Stimulated activated CD8-positive, alpha-beta memory T cell treated with anti-CD3 and anti-CD28 coated beads, Interleukin-15, amount 100 ng/mL, for 1 hour (primary cell): ENCODE measurements around the gene SLC16A9.
"Not testable (repeated sequence)": the region's sequence is repeated elsewhere in the genome, so short reads cannot be mapped to it uniquely, and the experiment has no call there.

ENCODE experiments used
- DNase-seq: peaks from one replicate; pipeline ENCODE4 v3.0.0-alpha.2; 2020; ENCODE audit warnings: low read depth

The SLC16A9 gene

GRCh38 chr10:59674215-59674836 lies 35.3 kb downstream of the SLC16A9 start:
- DNase-seq = no peak

- DNase-seq = no peak
Observed at GRCh38 chr10:59672150-59672875, 37.3 kb downstream of the SLC16A9 start.

GRCh38 chr10:59670269-59670668 lies 39.4 kb downstream of the SLC16A9 start:
- no peak for DNase-seq

GRCh38 chr10:59668096-59668495 lies 41.6 kb downstream of the SLC16A9 start:
- no peak for DNase-seq

- DNase-seq = no peak
Observed at GRCh38 chr10:59666310-59666709, 43.3 kb downstream of the SLC16A9 start.

GRCh38 chr10:59663213-59663612 lies 46.4 kb downstream of the SLC16A9 start:
- DNase-seq = not testable (repeated sequence)

- no peak for DNase-seq
Observed at GRCh38 chr10:59657724-59658123, 51.9 kb downstream of the SLC16A9 start.

GRCh38 chr10:59655309-59655708 lies 54.3 kb downstream of the SLC16A9 start:
- DNase-seq = no peak

- DNase-seq = no peak
Observed at GRCh38 chr10:59654007-59654406, 55.6 kb downstream of the SLC16A9 start.

GRCh38 chr10:59651902-59652301 lies 57.7 kb downstream of the SLC16A9 start:
- DNase-seq = no peak

GRCh38 chr10:59649606-59650346 lies 59.9 kb downstream of the SLC16A9 start:
- no peak for DNase-seq

- DNase-seq = no peak
Observed at GRCh38 chr10:59648711-59649201, 60.9 kb downstream of the SLC16A9 start.

- DNase-seq = no peak
Observed at GRCh38 chr10:59644841-59645240, 64.8 kb downstream of the SLC16A9 start.

- not testable (repeated sequence) for DNase-seq
Observed at GRCh38 chr10:59641688-59642087, 68.0 kb downstream of the SLC16A9 start.

GRCh38 chr10:59635502-59636290 lies 74.0 kb downstream of the SLC16A9 start:
- no peak for DNase-seq

GRCh38 chr10:59634102-59634501 lies 75.5 kb downstream of the SLC16A9 start:
- no peak for DNase-seq

GRCh38 chr10:59633063-59633462 lies 76.6 kb downstream of the SLC16A9 start:
- DNase-seq = no peak

GRCh38 chr10:59631882-59632807 lies 77.5 kb downstream of the SLC16A9 start:
- no peak for DNase-seq

GRCh38 chr10:59631237-59631636 lies 78.4 kb downstream of the SLC16A9 start:
- no peak for DNase-seq

- no peak for DNase-seq
Observed at GRCh38 chr10:59628965-59629364, 80.7 kb downstream of the SLC16A9 start.

GRCh38 chr10:59628456-59628855 lies 81.2 kb downstream of the SLC16A9 start:
- no peak for DNase-seq
